GM19463 (cell line): ENCODE data around the gene DNAJC18.
A peak's percentile ranks its signal among the peaks of the same experiment; 100 is the strongest.
"Not testable (repeated sequence)": the region's sequence is repeated elsewhere in the genome, so short reads cannot be mapped to it uniquely, and the experiment has no call there.

ENCODE experiments used
- ATAC-seq: cut with Tn5 transposase; IDR thresholded peaks from one replicate; pipeline ENCODE4 v1.9.1; 2021; ENCODE audit warnings: mild to moderate bottlenecking, moderate library complexity; ENCODE audit not compliant: unreplicated experiment

The DNAJC18 gene

DNA sequence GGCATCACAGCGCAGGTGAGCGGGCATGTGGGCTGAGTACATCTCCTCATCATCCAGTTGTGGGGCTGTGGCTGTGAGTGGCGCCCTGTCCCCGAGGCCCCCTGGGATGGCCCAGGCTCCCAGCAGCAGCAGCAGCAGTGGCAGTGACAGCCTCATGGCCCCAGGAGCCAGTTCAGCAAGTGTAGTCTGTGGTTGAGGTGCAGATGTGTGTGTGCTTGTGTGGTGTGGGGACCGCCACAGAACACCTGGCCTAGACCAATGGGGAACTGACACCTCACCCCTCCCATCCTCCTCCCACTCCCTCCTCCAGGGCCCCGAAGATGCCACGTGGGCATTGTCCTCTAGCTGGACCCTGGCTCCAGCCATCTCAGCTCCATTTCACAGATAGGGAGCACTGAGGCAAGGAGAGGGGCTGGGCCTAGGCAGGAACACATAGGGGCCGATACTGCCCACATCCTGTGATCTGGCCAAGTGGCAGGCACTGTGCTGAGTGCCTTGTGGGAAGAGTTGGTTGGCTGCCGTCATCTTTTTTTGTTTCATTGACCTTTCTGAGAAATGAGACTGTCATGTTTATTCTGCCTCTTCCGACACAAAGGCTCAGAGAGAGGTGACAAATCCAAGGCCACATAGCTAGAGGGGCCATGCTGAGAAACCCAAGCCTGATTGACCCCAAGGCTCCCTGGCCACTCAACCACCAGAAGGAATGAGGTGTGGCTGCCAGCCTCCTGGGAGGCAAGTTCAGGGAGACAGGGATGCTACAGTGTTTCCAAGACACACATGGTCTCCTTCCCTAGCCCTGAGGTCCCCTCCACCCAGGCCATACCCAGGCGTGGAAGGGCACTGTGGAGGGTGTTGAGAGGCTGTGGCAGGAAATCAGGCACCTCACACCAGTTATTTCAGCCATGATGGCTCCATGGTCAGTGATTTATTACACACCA lies 49.4 kb downstream of the DNAJC18 start, which contains the start of gene MZB1:
TSS of gene MZB1 (minus strand) at position 213 of the 938 bp plus-strand sequence. CDS start at position 156, 57 bp downstream.
- ATAC-seq: peak; percentile 30

GRCh38 chr5:139388198-139388821 lies 51.0 kb downstream of the DNAJC18 start:
- no peak for ATAC-seq

DNA sequence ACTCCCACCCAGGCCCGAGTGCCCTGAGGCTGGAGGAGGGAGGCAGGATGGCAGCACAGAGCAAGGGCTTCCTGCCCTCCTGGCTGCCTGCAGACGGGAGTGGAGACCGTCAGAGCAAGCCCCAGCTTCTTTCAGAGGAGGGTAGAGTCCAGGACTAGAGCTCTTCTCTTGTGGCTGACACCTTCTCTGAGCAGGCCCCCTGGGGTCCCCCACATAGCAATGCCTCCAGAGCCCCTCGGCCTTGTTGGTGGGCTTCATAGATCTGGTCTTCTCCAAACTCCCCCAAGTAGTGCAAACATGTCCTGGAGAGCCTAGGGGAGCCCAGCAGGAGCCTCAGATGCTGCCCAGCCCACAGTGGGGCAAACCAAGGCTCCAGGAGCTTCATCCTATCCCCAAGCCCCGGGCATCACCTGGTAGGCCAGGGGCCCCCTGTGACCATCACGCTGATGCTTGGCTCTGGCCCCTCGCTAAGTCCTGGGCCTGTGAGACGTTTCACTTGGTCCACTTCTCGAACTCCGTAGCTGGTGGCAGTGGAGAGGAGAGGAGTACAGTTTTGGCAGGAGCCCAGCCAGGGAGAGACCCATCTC lies 51.6 kb downstream of the DNAJC18 start:
- no peak for ATAC-seq

DNA sequence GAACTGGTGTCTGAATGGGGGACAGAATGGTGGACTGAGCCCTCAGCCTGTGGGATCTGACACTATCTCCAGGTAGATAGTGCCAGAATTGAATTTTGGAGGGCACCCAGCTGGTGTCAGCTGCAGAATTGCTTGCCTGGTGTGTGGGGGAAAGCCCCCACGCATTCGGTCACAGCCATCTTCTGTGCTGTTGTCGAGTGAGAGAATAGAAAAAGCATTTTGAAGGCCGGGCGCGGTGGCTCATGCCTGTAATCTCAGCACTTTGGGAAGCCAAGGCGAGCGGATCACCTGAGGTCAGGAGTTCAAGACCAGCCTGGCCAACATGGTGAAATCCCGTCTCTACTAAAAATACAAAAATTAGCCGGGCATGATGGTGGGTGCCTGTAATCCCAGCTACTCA lies 52.4 kb downstream of the DNAJC18 start:
- not testable (repeated sequence) for ATAC-seq

DNA sequence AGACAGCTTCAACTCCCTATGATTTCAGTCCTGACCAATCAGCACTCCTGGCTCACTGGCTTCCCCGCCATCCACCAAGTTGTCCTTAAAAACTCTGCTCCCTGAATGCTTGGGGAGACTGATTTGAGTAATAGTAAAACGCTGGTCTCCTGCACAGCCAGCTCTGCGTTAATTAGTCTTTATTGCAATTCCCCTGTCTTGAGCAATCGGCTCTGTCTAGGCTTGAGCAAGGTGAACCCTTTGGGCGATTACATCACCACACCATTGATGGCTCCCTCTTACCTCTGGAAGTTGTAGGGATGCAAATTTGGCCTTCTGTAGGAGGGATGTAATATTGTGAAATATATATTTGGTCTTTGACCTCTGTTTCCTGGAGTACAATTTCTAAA lies 53.3 kb downstream of the DNAJC18 start:
- no peak for ATAC-seq

GRCh38 chr5:139385061-139386049 lies 54.0 kb downstream of the DNAJC18 start:
- ATAC-seq: no peak

DNA sequence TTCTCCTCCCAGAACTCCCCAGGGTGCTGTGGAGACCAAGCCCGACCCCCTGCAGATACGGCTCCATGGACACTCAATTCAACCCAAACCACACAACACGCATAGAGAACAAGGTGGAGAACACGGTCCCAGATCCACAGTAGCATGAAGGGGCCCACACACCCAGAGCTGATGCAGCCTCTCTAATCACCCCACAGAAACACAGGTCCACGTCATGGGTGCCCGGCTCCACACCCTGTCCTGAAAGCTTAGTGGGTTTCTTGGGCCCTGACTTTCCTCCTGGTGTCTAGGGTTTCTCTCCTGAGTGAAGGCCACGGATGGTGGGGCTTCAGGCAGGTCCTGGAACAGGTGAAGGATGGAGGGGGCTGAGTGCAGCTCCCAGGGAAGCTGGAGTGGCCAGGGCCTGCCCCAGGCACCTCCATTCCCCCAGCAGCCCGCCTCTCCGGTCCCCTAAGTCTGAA lies 54.7 kb downstream of the DNAJC18 start:
- ATAC-seq: no peak

DNA sequence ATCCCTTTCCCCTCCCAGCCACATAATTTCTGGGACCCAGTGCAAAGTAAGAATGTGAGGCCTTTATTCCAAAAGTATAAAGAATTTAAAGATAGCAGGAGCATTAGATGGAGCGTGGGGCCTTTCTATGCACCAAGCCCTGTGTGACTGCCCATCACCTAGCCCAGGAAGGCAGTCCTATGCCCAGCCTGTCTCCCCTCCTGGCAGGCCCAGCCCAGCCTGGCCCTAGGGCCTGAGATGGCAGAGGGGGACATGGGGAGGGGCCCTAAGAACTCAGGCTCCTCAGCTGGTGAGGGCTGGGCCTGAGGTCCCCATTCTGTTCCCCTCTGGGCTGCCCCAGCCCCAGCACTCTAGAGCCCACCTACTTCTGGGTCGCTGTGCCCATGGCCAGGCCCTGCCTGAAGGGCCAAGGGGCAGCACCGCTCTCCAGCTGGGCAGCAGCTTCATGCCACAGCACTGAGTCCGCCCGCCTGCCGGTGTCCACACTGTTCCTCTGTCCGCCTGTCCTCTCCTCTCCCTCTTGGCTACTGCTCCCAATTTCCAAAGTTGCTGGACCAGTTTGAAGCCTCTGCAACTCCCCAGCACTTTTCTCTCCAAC lies 55.2 kb downstream of the DNAJC18 start:
- no peak for ATAC-seq

DNA sequence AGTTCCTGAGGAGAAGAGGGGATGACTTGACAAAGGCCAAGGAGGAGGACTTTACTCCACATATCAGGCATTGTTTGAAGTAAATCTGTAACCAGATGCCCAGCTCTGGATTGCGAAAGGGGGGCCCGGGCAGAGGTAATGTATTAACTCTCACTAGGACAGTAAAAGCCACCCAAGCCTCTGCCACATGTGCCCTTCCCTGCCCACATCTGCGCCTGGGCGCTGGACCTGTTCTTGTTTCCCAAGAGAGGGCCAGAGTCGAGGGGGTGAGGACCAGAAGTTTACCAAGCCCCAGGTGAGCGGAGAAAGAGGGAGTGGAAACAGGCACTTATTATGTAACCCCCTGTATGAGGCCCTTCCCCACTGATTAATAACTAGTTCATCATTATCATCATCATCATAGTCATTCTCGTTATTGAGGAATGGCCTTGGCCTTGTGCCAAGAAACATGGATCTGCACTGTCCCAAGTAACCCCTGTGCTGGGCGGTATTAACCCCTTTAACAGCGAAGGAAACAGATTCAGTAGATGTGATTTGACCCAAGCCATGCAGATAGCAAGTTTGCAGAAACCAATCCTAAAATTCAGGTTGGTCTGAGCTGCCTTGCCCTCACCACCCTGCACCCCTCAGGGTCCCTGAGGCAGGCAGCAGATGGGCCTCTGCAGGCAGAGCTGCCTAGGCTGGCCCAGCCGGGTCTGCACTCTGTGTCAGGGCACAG lies 55.9 kb downstream of the DNAJC18 start, which contains the start of gene SLC23A1:
TSS of gene SLC23A1 (minus strand) at position 23 of the 718 bp plus-strand sequence. CDS start 44 bp downstream, outside the sequence.
- no peak for ATAC-seq

GRCh38 chr5:139382807-139383206 lies 56.5 kb downstream of the DNAJC18 start:
- no peak for ATAC-seq

DNA sequence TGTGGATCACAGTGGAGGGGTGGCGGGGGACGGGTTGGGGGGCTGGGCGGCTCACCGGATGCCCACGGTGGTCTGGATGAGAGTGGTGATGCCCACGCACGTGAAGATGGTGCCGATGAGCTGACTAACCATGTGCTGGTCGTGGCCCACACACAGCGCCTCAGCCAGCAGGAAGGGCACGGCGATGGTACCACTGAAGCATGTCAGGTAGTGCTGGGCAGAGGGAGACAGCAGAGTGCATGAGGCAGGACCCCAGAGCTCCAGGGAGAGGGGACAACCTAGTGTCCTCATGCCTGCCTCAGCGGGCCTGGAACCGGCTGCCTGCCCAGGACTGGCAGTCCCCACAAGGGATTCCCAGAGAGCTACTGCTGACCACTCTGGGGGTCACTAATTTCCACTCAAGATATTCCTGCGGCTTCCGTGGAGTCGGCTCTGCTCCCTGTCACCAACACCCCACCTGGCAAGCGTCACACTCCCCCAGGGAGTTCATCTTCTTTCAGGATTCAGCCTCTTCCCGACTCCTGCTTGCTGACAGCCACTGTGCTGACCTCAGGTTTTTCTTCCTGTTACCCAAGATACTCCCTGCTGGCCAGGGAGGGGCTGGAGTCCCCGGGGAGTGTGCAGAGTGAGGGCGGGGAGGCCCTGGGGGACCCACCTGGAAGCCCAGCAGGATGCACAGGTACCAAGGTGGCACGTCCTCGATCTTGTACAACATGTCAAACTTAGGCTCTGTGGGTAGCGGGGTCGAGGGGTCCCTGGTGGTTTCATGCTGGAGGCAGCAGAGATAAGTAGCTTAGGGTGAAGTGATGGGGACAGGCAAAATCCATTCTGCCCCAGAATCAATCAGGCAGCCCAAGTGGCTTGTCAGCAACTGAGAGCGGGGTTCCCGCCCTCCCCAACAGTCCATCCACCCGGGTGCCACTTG lies 57.2 kb downstream of the DNAJC18 start:
- no peak for ATAC-seq

DNA sequence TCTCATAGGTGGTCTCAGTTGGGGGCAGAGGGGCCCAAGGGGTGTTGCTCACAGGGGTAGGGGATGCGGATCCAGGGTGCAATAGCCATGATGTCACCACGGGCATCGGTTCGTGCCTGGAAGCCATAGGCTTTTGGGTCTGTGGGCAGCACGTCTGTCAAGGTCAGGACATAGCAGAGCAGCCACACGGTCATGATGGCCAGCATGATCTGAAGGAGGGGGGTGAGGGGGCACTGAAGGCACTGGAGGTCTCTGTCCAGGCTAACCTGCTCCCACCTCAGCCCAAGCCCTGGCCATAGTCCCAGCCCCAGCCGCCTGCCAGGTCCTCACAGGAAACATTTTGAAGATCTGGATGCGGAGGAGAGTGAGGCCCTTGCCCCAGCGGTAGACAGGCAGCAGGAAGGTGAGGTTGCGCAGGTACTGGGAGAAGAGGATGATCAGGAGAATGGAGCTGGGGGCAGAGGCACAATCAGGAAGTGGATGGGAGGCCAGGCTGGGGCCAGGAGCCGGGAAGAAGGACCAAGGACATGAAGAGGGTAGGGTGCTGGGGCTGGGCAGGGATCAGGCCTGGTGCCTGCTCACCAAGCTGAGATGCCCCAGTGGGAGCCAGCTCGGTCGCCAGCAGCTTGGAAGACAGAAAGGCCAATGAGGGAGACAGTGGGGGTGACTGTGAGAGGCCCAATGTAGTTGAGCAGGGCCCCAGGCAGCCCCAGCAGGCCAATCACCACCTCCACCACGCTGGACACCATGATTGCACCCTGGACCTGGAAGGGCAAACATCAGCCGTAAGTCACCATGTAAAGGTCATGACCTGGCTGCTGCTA lies 59.5 kb downstream of the DNAJC18 start:
- ATAC-seq: no peak

DNA sequence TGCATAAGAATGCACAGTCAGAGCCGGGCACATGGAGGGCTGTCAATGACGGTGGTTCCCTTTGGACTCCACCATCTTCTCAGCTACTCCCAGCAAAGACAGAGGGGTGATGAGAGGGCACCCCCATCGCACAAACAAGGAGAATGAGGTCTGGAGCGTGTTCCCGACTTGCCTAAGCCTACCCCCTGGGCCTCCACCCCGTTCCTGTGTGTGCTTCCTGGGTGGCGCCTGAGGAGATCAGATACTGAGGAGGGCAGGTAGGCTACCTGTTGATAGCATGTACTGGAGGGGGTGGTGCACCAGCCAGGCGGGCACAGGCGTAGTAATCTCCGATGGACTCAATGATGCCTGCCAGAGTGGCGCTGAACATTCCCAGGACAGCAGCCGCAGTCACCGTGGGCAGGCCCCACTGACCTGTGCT lies 60.4 kb downstream of the DNAJC18 start:
- ATAC-seq: no peak

GRCh38 chr5:139378101-139378825 lies 61.1 kb downstream of the DNAJC18 start:
- ATAC-seq: no peak

DNA sequence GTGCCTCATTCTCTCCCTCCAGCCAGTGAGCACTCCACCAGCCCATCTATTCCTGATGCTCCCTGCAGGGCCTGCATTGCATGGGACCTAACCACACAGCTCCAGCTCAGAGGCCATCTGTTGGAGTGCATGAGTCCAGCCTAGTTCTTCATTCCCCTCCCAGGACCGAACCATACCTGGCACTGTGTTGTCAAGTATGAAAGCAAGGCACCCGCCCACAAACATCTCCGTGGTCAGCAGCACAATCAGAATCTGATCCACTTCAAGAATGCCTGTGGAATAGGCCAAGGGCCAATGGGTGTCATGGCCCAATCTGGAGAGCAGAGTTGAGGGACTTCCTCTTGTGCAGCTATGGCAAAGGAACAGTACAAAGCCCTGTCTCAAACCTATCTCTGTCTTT lies 62.1 kb downstream of the DNAJC18 start:
- no peak for ATAC-seq

- no peak for ATAC-seq
These were observed 63.0 kb downstream of the DNAJC18 start for GRCh38 chr5:139376364-139376763.

DNA sequence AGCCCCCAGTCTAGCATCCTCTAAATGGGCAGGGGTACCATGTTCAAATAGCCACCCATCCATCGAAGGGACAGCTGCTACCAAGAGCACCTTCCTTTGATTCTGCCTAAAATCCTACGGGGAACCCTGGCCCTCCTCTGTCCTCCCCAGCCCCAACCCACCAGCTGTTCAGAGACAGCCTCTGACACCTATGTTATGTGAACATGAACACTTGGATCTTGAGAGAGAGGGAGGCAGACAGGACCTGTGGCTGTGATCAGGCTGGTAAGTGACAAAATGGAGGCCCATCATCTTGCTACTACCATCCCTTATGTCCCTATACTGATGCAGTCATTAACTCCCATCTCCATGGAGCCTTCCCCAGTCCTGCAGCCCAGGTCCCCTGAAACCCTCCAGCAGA lies 64.4 kb downstream of the DNAJC18 start:
- no peak for ATAC-seq
